GM12865 (cell line): ENCODE data around the gene CHAT.

Source experiments
- DNase-seq: peaks from one replicate; pipeline ENCODE4 v3.0.0; 2010; ENCODE audit warnings: low read depth
- H3K4me3 ChIP-seq: 2 replicates; pipeline ENCODE4 v1.5.1; 2011; ENCODE audit warnings: mild to moderate bottlenecking, low read depth, low read length, control low read depth
- TF ChIP-seq, protein P1 (sequence below): IDR thresholded peaks from 2 replicates; pipeline ENCODE4 v1.5.1; 2011; ENCODE audit warnings: low read length, control low read depth, low read depth, inconsistent platforms; ENCODE audit not compliant: insufficient read depth; ENCODE audit errors: missing control alignments

The CHAT gene

DNA sequence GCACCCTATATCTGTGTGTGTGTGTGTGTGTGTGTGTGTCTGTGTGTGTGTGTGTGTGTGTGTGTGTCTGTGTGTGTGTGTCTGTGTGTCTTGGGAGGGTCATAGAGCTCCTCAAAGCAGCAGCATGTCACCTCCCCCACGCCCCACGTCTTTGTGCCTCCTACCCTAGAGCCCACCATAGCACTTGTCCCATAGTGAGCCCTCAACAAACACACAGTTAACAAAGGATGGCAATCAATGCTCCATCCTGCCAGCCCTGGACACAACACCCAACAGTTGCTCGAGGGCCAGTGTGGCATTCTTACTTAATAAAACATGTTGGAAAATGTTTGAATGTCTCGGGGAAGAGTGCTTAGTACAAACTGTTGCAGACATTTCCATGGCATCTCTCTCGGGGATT, 96.1 kb downstream of the CHAT start:
- no peak overlapping the region for H3K4me3 ChIP-seq
- TF ChIP-seq, protein P1, sequence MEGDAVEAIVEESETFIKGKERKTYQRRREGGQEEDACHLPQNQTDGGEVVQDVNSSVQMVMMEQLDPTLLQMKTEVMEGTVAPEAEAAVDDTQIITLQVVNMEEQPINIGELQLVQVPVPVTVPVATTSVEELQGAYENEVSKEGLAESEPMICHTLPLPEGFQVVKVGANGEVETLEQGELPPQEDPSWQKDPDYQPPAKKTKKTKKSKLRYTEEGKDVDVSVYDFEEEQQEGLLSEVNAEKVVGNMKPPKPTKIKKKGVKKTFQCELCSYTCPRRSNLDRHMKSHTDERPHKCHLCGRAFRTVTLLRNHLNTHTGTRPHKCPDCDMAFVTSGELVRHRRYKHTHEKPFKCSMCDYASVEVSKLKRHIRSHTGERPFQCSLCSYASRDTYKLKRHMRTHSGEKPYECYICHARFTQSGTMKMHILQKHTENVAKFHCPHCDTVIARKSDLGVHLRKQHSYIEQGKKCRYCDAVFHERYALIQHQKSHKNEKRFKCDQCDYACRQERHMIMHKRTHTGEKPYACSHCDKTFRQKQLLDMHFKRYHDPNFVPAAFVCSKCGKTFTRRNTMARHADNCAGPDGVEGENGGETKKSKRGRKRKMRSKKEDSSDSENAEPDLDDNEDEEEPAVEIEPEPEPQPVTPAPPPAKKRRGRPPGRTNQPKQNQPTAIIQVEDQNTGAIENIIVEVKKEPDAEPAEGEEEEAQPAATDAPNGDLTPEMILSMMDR, result no peak
- no peak for DNase-seq

DNA sequence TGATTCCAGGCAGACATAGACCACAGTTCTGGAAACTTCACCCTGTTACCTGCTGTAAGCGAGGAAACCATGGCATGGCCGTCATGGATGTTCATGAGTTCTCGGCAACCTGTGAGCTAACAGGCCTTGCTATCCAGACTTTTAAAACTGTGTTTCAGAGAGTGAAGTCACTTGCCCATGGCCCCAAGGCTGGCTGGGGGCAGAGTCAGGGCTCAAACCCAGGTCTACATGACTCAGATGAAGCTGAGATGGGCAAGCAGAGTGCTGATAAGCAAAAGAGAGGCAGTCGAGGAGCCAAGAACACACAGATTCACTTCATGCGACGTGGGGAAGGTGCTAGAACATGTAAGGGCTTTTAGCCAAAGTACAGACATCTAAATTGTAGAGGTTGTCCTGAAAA, 97.1 kb downstream of the CHAT start:
- no peak for DNase-seq
- no peak overlapping the region for H3K4me3 ChIP-seq
- TF ChIP-seq, protein P1, result no peak

DNA sequence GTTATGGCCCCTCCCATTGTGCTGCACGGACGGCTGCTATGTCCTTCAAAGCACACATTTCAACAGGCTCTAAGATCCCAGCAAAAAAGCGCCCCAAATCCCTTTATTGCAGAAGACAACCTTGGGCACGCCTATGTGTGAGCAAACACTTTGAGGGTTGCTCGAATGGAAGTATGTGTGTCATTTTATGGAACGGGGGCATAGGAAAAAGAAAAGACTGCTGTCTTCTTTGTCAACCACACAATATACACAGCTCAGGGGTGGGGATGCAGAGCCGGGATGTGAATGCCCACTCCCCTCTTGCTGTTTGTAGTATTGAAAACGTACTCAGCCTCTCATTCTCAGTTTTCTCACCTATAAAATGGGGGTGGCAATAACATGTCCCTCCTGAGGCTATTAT, 97.6 kb downstream of the CHAT start:
- H3K4me3 ChIP-seq, result no peak overlapping the region
- no peak for DNase-seq
- TF ChIP-seq, protein P1, result no peak

DNA sequence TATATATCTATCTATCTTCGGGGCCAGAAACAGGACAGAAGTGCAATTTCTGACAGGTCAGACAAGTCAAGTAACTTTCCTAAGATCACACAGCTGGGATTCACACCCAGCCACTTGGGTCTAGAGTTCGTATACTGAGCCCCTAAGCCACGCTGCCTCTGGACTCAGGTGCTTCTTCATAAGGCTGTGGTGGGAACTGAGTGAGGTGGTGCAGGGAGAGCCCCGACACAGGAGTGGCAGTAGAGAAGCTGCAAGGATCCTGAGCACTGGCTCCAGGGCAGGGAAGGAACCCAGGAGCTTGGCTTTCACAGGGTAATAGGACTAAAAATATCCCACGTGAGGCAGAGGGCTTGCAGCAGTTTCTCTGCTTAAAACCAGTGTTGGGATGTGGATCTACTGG, 99.4 kb downstream of the CHAT start:
- no peak for DNase-seq
- H3K4me3 ChIP-seq, result no peak overlapping the region
- TF ChIP-seq, protein P1, result no peak
